Neutrophil (primary cell): ENCODE measurements around the gene F2R.

Experiments
- H3K27ac ChIP-seq: fragments of 200-600 bp; sonication (generic); 2 replicates; pipeline ENCODE4 v1.5.1; 2016; ENCODE audit warnings: mild to moderate bottlenecking, moderate library complexity
- H3K27me3 ChIP-seq: fragments of 200-600 bp; sonication (generic); 2 replicates; pipeline ENCODE4 v1.6.0; 2016; ENCODE audit warnings: mild to moderate bottlenecking
- H3K36me3 ChIP-seq: fragments of 200-600 bp; sonication (generic); 2 replicates; pipeline ENCODE4 v1.5.1; 2017
- H3K4me1 ChIP-seq, 2 experiments: fragments of 200-600 bp in 1 of 2; sonication (generic) in 1 of 2; 1 replicate in 1 of 2; 2 replicates in 1 of 2; pipeline versions ENCODE4 v1.5.1 to v1.6.1; 2013 to 2016; ENCODE audit warnings: low read depth in 1 of 2, low read length in 1 of 2, mild to moderate bottlenecking in 1 of 2, moderate library complexity in 1 of 2; ENCODE audit not compliant: control insufficient read depth in 1 of 2, insufficient read depth in 1 of 2
- H3K4me3 ChIP-seq, 2 experiments: fragments of 200-600 bp in 1 of 2; sonication (generic) in 1 of 2; 1 replicate in 1 of 2; 2 replicates in 1 of 2; pipeline ENCODE4 v1.5.1; 2013 to 2016; ENCODE audit warnings: low read depth in 1 of 2, low read length in 1 of 2, mild to moderate bottlenecking in 1 of 2, moderate library complexity in 1 of 2
- H3K9me3 ChIP-seq: fragments of 200-600 bp; sonication (generic); 2 replicates; pipeline ENCODE4 v1.5.1; 2016
- TF ChIP-seq, protein P1 (sequence below): fragments of 200-600 bp; sonication (generic); IDR thresholded peaks from 2 replicates; pipeline ENCODE4 v1.5.1; 2016; ENCODE audit warnings: antibody characterized with exemption

The F2R gene

DNA sequence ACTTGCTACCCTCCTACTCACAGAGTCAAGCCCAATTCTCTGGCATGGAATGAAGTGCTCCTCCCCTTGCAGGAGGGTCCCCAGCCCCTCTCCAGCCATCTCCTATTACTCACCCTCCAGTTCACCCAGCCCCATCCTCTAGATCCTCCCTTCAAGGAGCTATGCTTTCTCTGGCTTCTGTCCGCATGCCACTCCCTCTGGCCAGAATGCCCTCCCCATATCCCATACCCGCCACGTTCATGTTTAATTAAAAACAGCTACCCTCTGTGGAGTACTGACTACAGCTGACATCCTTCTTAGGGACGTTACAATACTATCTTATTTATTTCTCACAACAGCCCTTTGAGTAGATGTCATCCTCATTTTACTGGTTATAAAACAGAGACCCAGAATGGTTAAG lies 3.0 kb downstream of the F2R start:
- H3K36me3 ChIP-seq, result no peaks in the 10 kb centered on the region
- H3K27me3 ChIP-seq, result peaks cover 48% of the 10 kb centered on the region
- H3K27ac ChIP-seq, result no peak overlapping the region
- H3K4me1 ChIP-seq, result peaks cover 25% of the 10 kb centered on the region in 2 experiments
- TF ChIP-seq, protein P1, sequence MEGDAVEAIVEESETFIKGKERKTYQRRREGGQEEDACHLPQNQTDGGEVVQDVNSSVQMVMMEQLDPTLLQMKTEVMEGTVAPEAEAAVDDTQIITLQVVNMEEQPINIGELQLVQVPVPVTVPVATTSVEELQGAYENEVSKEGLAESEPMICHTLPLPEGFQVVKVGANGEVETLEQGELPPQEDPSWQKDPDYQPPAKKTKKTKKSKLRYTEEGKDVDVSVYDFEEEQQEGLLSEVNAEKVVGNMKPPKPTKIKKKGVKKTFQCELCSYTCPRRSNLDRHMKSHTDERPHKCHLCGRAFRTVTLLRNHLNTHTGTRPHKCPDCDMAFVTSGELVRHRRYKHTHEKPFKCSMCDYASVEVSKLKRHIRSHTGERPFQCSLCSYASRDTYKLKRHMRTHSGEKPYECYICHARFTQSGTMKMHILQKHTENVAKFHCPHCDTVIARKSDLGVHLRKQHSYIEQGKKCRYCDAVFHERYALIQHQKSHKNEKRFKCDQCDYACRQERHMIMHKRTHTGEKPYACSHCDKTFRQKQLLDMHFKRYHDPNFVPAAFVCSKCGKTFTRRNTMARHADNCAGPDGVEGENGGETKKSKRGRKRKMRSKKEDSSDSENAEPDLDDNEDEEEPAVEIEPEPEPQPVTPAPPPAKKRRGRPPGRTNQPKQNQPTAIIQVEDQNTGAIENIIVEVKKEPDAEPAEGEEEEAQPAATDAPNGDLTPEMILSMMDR, result no peak
- H3K9me3 ChIP-seq, result no peaks in the 10 kb centered on the region
- no peak overlapping the region for H3K4me3 ChIP-seq

DNA sequence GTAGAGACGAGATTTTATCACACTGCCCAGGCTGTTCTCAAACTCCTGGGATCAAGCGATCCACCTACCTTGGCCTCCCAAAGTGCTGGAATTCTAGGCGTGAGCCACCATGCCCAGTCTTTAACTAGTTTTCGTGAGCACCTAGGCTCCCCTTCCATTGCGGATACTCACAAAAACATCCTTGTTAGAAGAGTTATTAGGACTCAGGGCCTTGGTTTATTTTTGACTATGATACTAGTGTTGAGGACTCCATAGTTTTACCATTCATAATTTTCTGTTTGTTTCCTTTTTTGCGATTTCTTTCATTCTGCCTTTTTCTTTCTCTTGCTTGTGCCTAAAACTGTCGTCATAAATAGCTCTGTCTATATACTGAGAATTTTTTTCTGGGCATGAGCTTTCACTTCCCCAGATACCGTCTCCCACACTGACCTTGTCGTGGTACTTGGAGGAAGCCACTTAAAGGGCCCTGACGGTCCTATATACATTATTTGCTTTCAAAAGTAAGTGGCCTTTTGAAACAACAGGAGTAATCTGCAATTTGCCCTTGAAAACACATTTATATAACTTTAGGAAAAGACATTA lies 5.2 kb downstream of the F2R start:
- peaks cover 26% of the 10 kb centered on the region for H3K27me3 ChIP-seq
- H3K4me3 ChIP-seq, result no peak overlapping the region
- no peaks in the 10 kb centered on the region for H3K36me3 ChIP-seq
- H3K4me1 ChIP-seq, result peaks cover 8 to 11% of the 10 kb centered on the region in 2 experiments
- TF ChIP-seq, protein P1, result no peak
- H3K27ac ChIP-seq, result no peak overlapping the region
- H3K9me3 ChIP-seq, result no peaks in the 10 kb centered on the region

DNA sequence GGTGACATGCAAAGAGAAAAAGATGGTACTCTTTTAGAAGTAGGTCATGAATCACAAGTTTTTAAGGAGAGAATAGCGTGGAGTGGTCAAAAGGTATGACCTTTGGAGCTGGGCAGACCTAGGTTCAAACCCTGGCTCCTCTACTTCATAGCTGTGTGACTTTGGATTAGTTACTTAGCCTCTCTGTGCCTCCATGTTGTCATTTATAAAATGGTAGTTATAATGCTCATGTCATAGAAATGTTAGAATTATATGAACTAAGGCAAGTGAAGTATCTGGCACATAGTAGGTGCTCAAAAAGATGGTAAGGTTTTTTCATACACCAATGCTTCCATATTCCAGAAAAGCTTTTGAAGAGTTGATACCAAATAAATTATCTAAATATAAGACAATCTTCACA lies 7.3 kb downstream of the F2R start:
- Histone ChIP-seq H3K4me3 (no peak overlapping the region), H3K27ac (no peak overlapping the region), H3K4me1 (no peaks in the 10 kb centered on the region), H3K9me3 (no peaks in the 10 kb centered on the region), H3K27me3 (peaks cover 5% of the 10 kb centered on the region), H3K36me3 (no peaks in the 10 kb centered on the region)
- TF ChIP-seq, protein P1, result no peak

DNA sequence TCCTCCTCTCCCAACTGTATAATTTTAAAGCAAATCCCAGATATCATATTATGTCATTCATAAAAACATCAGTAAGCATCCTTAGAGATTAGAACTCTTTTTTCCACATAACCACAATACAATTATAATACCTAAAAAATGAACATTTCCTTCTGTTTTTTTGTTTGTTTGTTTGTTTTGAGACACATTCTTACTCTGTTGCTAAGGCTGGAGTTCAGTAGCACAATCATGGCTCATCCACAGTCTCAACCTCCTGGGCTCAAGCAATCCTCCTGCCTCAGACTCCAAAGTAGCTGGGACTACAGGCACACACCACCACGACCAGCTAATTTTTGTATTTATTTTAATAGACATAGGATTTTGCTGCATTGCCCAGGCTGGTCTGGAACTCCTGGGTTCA lies 8.0 kb downstream of the F2R start:
- H3K9me3 ChIP-seq, result no peaks in the 10 kb centered on the region
- H3K27ac ChIP-seq, result no peak overlapping the region
- H3K36me3 ChIP-seq, result no peaks in the 10 kb centered on the region
- TF ChIP-seq, protein P1, result no peak
- H3K4me3 ChIP-seq, result no peak overlapping the region
- no peaks in the 10 kb centered on the region for H3K4me1 ChIP-seq
- no peaks in the 10 kb centered on the region for H3K27me3 ChIP-seq

DNA sequence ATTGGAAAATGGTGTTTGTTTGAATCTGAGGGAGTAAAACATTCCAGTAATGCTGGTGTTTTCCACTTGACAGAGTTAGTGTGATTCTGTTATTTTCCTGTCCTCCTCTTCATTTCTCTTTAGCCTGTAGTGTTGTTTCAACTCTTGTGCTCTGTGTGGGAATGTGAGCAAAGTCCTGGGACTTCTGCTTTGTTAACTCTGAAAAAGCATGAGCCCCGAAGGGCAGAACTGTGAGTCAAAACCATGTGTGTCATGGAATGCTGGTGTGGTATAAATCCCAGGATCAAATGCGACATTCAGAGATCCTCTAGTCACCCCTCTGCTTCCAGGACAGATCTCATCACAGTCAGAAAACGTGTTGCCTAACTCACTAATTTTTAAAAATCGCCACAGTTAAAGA lies 8.9 kb downstream of the F2R start:
- H3K36me3 ChIP-seq, result no peaks in the 10 kb centered on the region
- H3K27me3 ChIP-seq, result no peaks in the 10 kb centered on the region
- H3K4me3 ChIP-seq, result no peak overlapping the region
- H3K9me3 ChIP-seq, result peaks cover 4% of the 10 kb centered on the region
- TF ChIP-seq, protein P1, result no peak
- H3K27ac ChIP-seq, result no peak overlapping the region
- no peaks in the 10 kb centered on the region for H3K4me1 ChIP-seq

DNA sequence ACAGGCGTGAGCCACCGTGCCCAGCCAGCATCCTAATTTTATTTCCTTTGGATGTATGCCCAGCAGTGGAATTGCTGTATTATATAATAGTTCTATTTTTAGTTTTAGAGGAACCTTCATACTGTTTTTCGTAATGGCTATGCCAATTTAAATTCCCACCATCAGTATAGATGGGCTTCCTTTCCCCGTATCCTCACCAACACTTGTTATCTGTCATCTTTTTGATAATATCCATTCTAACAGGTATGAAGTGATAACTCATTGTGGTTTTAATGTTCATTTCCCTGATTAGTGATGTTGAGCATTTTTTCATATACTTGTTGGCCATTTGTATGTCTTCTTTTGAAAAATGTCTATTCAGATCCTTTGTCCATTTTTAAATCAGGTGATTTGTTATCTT lies 13.0 kb downstream of the F2R start:
- H3K27me3 ChIP-seq, result no peaks in the 10 kb centered on the region
- H3K36me3 ChIP-seq, result no peaks in the 10 kb centered on the region
- TF ChIP-seq, protein P1, result no peak
- H3K4me3 ChIP-seq, result no peak overlapping the region
- H3K4me1 ChIP-seq, result no peaks in the 10 kb centered on the region
- no peak overlapping the region for H3K27ac ChIP-seq
- peaks cover 10% of the 10 kb centered on the region for H3K9me3 ChIP-seq
